Trophoblast cell (in vitro differentiated cells and primary cell): ENCODE measurements around the gene OR1F1.

Experiments
- DNase-seq, 2 donors: peaks; one replicate each; pipeline ENCODE4 v3.0.0-alpha.2; 2016
- H2AFZ ChIP-seq: 2 replicates; pipeline ENCODE4 v1.6.1; 2013; ENCODE audit warnings: low read length, moderate library complexity, mild to moderate bottlenecking; ENCODE audit not compliant: insufficient read depth, poor library complexity
- H2AK5ac ChIP-seq: 2 replicates; pipeline ENCODE4 v1.6.1; 2013; ENCODE audit warnings: mild to moderate bottlenecking, low read length
- H2BK120ac ChIP-seq: 2 replicates; pipeline ENCODE4 v1.6.1; 2013; ENCODE audit warnings: low read length, mild to moderate bottlenecking, moderate library complexity; ENCODE audit not compliant: insufficient read depth, poor library complexity
- H2BK12ac ChIP-seq: 2 replicates; pipeline ENCODE4 v1.6.1; 2013; ENCODE audit warnings: mild to moderate bottlenecking, low read length, moderate library complexity
- H2BK5ac ChIP-seq: 2 replicates; pipeline ENCODE4 v1.6.1; 2013; ENCODE audit warnings: low read length, low read depth, moderate library complexity, mild to moderate bottlenecking; ENCODE audit not compliant: poor library complexity
- H3K14ac ChIP-seq: 2 replicates; pipeline ENCODE4 v1.6.1; 2013; ENCODE audit warnings: mild to moderate bottlenecking, low read length
- H3K18ac ChIP-seq: 2 replicates; pipeline ENCODE4 v1.6.1; 2013; ENCODE audit warnings: mild to moderate bottlenecking, low read length
- H3K23ac ChIP-seq: 2 replicates; pipeline ENCODE4 v1.6.1; 2013; ENCODE audit warnings: low read length
- H3K27ac ChIP-seq: 2 replicates; pipeline ENCODE4 v1.5.1; 2013; ENCODE audit warnings: low read depth, mild to moderate bottlenecking, inconsistent platforms, low read length, moderate library complexity
- H3K27me3 ChIP-seq: 2 replicates; pipeline ENCODE4 v1.6.1; 2013; ENCODE audit warnings: inconsistent platforms, mild to moderate bottlenecking, low read length, moderate library complexity; ENCODE audit not compliant: insufficient read depth
- H3K36me3 ChIP-seq, 2 experiments: 1 replicate in 1 of 2; 2 replicates in 1 of 2; pipeline ENCODE4 v1.6.1; 2013; ENCODE audit warnings: low read length in 2 of 2, mild to moderate bottlenecking in 2 of 2, moderate library complexity in 1 of 2; ENCODE audit not compliant: insufficient read depth in 2 of 2, control insufficient read depth in 1 of 2
- H3K4ac ChIP-seq: 2 replicates; pipeline ENCODE4 v1.6.1; 2013; ENCODE audit warnings: low read depth, mild to moderate bottlenecking, low read length, moderate library complexity
- H3K4me1 ChIP-seq, 2 experiments: 1 replicate in 1 of 2; 2 replicates in 1 of 2; pipeline ENCODE4 v1.6.1; 2013; ENCODE audit warnings: low read length in 2 of 2, mild to moderate bottlenecking in 2 of 2, moderate library complexity in 1 of 2; ENCODE audit not compliant: insufficient read depth in 2 of 2, control insufficient read depth in 1 of 2
- H3K4me2 ChIP-seq: 2 replicates; pipeline ENCODE4 v1.6.1; 2013; ENCODE audit warnings: inconsistent platforms, mild to moderate bottlenecking, low read length, moderate library complexity
- H3K4me3 ChIP-seq: 2 replicates; pipeline ENCODE4 v1.5.1; 2013; ENCODE audit warnings: mild to moderate bottlenecking, low read depth, low read length, inconsistent platforms
- H3K79me1 ChIP-seq: one replicate; pipeline ENCODE4 v1.6.1; 2013; ENCODE audit warnings: low read length
- H3K79me2 ChIP-seq: 2 replicates; pipeline ENCODE4 v1.6.1; 2013; ENCODE audit warnings: low read length, mild to moderate bottlenecking; ENCODE audit not compliant: control insufficient read depth, insufficient read depth, poor library complexity
- H3K9ac ChIP-seq: 2 replicates; pipeline ENCODE4 v1.6.1; 2013; ENCODE audit warnings: mild to moderate bottlenecking, low read length
- H3K9me3 ChIP-seq: 2 replicates; pipeline ENCODE4 v1.6.1; 2013; ENCODE audit warnings: low read depth, mild to moderate bottlenecking, control low read depth, inconsistent platforms, low read length; ENCODE audit not compliant: insufficient read depth
- H4K12ac ChIP-seq: 2 replicates; pipeline ENCODE4 v1.6.1; 2013; ENCODE audit warnings: low read depth, mild to moderate bottlenecking, low read length, moderate library complexity
- H4K8ac ChIP-seq: 2 replicates; pipeline ENCODE4 v1.6.1; 2013; ENCODE audit warnings: low read depth, mild to moderate bottlenecking, low read length, moderate library complexity
- H4K91ac ChIP-seq: one replicate; pipeline ENCODE4 v1.6.1; 2013; ENCODE audit warnings: low read depth, mild to moderate bottlenecking, low read length, moderate library complexity
- WGBS: extraction: QIAGEN DNeasy Blood & Tissue Kit; methylation state at CpG from one replicate; pipeline ENCODE4 v1.1.7; 2013; ENCODE audit warnings: missing lambda C conversion rate; ENCODE audit not compliant: insufficient read length, insufficient coverage; ENCODE audit errors: extremely low coverage; 5-methylcytosine and 5-hydroxymethylcytosine counted together

Gene OR1F1

GRCh38 chr16:3242709-3243108, 54.7 kb downstream of the OR1F1 start:
- Histone ChIP-seq H4K8ac (no peak overlapping the region), H4K91ac (no peak overlapping the region), H2AK5ac (no peak overlapping the region), H3K4me1 (no peaks in the 10 kb centered on the region), H3K4ac (no peak overlapping the region), H3K36me3 (no peaks in the 10 kb centered on the region), H2AFZ (no peak overlapping the region), H3K79me2 (no peaks in the 10 kb centered on the region), H3K27ac (no peak overlapping the region), H3K9me3 (peaks cover 33% of the 10 kb centered on the region), H3K27me3 (no peaks in the 10 kb centered on the region), H3K18ac (no peak overlapping the region), H3K14ac (no peak overlapping the region), H2BK5ac (no peak overlapping the region), H4K12ac (no peak overlapping the region), H2BK120ac (no peak overlapping the region), H3K79me1 (no peaks in the 10 kb centered on the region), H3K9ac (no peak overlapping the region), H3K4me2 (no peak overlapping the region), H3K23ac (no peak overlapping the region), H3K4me3 (no peak overlapping the region), H2BK12ac (no peak overlapping the region)
- no CpG with 5 or more reads among the region's 11 CpGs for WGBS
- peak; percentile 24 to 65 for DNase-seq

GRCh38 chr16:3243882-3244281, 55.9 kb downstream of the OR1F1 start:
- no peaks in the 10 kb centered on the region for H3K4me1 ChIP-seq
- no peaks in the 10 kb centered on the region for H3K79me2 ChIP-seq
- no peak overlapping the region for H3K18ac ChIP-seq
- no peak overlapping the region for H2AK5ac ChIP-seq
- H2AFZ ChIP-seq, result no peak overlapping the region
- no peaks in the 10 kb centered on the region for H3K27me3 ChIP-seq
- no CpG with 5 or more reads among the region's 6 CpGs for WGBS
- no peak overlapping the region for H3K9ac ChIP-seq
- no peak overlapping the region for H3K4me2 ChIP-seq
- H3K9me3 ChIP-seq, result peaks cover 37% of the 10 kb centered on the region
- no peak overlapping the region for H4K8ac ChIP-seq
- H3K79me1 ChIP-seq, result no peaks in the 10 kb centered on the region
- H2BK12ac ChIP-seq, result no peak overlapping the region
- no peak overlapping the region for H3K23ac ChIP-seq
- H3K36me3 ChIP-seq, result no peaks in the 10 kb centered on the region
- H4K91ac ChIP-seq, result no peak overlapping the region
- no peak for DNase-seq
- H3K27ac ChIP-seq, result no peak overlapping the region
- no peak overlapping the region for H3K4me3 ChIP-seq
- H4K12ac ChIP-seq, result no peak overlapping the region
- H2BK120ac ChIP-seq, result no peak overlapping the region
- no peak overlapping the region for H3K4ac ChIP-seq
- no peak overlapping the region for H3K14ac ChIP-seq
- no peak overlapping the region for H2BK5ac ChIP-seq

- Histone ChIP-seq H4K12ac (no peak overlapping the region), H3K14ac (no peak overlapping the region), H3K23ac (no peak overlapping the region), H3K4ac (no peak overlapping the region), H3K4me1 (no peaks in the 10 kb centered on the region), H3K79me1 (no peaks in the 10 kb centered on the region), H2BK5ac (no peak overlapping the region), H2BK12ac (no peak overlapping the region), H3K4me3 (no peak overlapping the region), H3K27me3 (no peaks in the 10 kb centered on the region), H3K9me3 (peaks cover 51% of the 10 kb centered on the region), H3K79me2 (no peaks in the 10 kb centered on the region), H3K4me2 (no peak overlapping the region), H3K27ac (no peak overlapping the region), H3K18ac (no peak overlapping the region), H3K36me3 (no peaks in the 10 kb centered on the region), H3K9ac (no peak overlapping the region), H2AK5ac (no peak overlapping the region), H4K91ac (no peak overlapping the region), H2AFZ (no peak overlapping the region), H2BK120ac (no peak overlapping the region), H4K8ac (no peak overlapping the region)
- no peak for DNase-seq
- WGBS, result no CpG with 5 or more reads among the region's 7 CpGs
These were observed 58.0 kb downstream of the OR1F1 start for GRCh38 chr16:3246002-3246401.

GRCh38 chr16:3246876-3247275, 58.9 kb downstream of the OR1F1 start:
- Histone ChIP-seq H3K9me3 (peaks cover 48% of the 10 kb centered on the region), H3K27ac (no peak overlapping the region), H3K18ac (no peak overlapping the region), H3K23ac (no peak overlapping the region), H3K9ac (no peak overlapping the region), H2BK12ac (no peak overlapping the region), H3K36me3 (no peaks in the 10 kb centered on the region), H3K4me2 (no peak overlapping the region), H3K4ac (no peak overlapping the region), H3K79me2 (no peaks in the 10 kb centered on the region), H3K4me1 (no peaks in the 10 kb centered on the region), H3K4me3 (peak overlapping the region; percentile 20), H2AK5ac (no peak overlapping the region), H4K91ac (no peak overlapping the region), H4K12ac (no peak overlapping the region), H3K14ac (no peak overlapping the region), H3K27me3 (no peaks in the 10 kb centered on the region), H2BK5ac (no peak overlapping the region), H2BK120ac (no peak overlapping the region), H3K79me1 (no peaks in the 10 kb centered on the region), H4K8ac (no peak overlapping the region), H2AFZ (no peak overlapping the region)
- DNase-seq, result no peak
- WGBS, result no CpG with 5 or more reads among the region's 10 CpGs
